ENCODE data around the gene MOB2.
"Not testable (repeated sequence)": the region's sequence is repeated elsewhere in the genome, so short reads cannot be mapped to it uniquely, and the experiment has no call there.

Gene MOB2

GRCh38 chr11:1517117-1518005 lies 30.8 kb upstream of the MOB2 start:
- DNase-seq (ENCODE audit: low read depth), result no peak

GRCh38 chr11:1516273-1517067 lies 29.9 kb upstream of the MOB2 start:
- DNase-seq (ENCODE audit: low read depth), result no peak

DNA sequence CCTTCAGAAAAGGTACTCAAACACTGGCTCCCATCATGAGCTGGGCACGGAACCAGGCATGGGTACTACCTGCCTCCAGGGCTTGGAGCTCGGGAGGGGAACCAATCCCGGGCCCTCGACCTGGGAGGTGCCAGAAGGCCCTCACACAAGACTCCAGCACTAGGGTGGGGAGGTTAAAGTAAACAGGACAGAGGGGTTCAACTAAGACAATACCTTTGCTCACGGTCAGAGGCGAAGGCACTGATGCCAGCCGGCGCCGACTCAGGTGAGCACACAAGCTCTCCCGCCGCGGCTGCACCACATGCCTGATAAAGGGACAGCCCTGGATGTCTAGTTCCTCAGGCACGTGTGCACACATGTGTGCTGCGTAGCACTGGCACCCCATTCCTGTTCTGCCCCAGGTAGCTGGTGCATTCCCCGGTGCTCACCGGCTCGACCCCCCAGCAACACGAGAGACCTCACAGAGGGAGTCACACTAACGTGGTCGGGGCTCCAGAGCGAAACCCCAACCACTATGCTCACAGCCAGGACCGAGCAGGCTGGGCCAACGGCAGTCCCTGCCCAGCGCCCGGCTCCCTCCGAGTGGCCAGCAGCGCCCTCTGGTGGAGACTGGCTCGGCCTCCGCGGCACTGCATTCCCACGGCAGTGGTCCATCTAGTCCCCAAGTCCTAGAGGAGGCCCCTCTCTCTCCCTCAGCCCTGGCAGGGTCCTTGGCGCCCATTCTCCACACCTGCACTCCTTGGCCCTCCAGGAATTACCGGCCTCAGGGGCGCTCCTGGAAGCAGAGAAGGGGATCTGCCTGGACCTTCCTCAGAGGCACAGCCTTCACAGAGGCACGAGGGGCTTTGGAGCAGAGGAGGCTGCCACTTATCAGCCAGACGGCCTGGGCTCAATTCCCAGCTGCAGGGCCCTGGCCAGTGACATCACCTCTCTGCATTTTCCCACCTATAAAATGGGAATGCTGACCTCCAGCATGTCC lies 28.8 kb upstream of the MOB2 start:
- DNase-seq (ENCODE audit: low read depth), result peak; percentile 57

GRCh38 chr11:1514336-1515061 lies 27.9 kb upstream of the MOB2 start:
- no peak for DNase-seq (ENCODE audit: low read depth)

DNA sequence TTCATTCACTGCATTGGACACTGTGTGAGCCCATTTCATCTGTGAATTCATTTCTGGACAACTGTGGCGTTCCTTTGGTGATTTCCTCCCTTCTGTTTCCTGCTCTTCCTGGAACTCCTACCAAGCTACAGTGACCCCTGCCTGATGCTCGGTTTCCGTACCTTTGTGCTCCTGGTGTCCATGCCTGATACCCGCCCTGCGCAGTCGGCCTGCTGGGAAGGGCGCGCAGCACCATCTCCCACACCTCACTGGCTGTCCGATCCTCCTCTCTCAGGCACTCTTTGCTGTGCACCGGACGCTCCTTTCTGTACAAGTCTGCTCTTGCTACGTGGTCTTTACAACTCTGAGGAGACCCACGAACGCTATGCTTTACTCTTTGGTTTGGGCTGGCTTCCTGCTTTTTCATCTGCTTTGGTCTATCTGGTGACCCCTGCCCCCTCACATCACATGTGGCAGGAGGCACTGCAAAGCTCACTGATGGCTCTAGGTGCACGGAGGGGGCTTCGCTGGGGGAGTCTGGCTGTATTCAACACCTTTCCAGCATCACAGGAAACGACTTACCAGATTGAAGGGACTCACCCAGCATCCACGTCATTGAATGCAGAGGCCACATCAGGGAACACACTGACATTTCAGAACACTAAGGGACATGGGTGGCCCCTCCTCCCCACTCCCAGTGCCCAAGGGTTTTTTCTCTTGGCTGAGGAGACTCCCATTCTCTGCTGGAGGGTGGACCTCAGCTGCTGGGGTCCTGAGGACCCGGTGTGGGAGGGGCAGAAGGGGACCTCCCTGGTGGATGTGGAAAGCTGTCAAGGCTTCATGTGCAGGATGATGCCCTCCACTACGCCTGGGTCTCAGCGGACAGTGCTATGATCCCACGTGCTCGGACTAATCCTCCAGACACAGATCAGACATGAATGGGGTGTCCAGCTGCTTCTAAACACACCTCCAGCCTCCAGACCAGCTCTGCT lies 27.0 kb upstream of the MOB2 start:
- no peak for DNase-seq (ENCODE audit: low read depth)

GRCh38 chr11:1512531-1513258 lies 26.1 kb upstream of the MOB2 start:
- DNase-seq (ENCODE audit: low read depth), result not testable (repeated sequence)

- DNase-seq (ENCODE audit: low read depth), result no peak
These were observed 25.4 kb upstream of the MOB2 start for GRCh38 chr11:1511937-1512496.

GRCh38 chr11:1510928-1511327 lies 24.3 kb upstream of the MOB2 start:
- no peak for DNase-seq (ENCODE audit: low read depth)

GRCh38 chr11:1510351-1510750 lies 23.8 kb upstream of the MOB2 start:
- not testable (repeated sequence) for DNase-seq (ENCODE audit: low read depth)

- no peak for DNase-seq (ENCODE audit: low read depth)
These were observed 23.2 kb upstream of the MOB2 start for GRCh38 chr11:1509626-1510255.

DNA sequence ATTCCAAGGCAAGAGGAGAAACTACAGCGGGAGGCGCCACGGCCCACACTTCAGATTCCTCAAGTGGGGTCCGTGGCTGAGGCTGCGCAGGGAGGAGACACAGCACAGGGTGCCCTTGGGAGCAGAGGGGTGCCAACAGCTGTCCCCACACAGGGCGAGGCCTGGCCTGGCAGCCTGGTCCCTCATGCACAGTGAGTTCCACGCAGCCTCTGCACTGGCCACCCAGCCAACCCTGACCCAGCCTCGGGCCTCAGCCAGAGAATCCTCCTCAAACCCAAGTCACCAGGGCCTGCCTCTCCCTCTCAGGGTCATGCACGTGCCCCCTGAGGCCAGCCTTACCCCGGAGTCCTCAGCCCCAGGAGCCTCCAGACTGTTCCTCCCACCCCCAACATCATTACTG lies 22.4 kb upstream of the MOB2 start:
- no peak for DNase-seq (ENCODE audit: low read depth)

GRCh38 chr11:1508491-1508891 lies 21.9 kb upstream of the MOB2 start:
- no peak for DNase-seq (ENCODE audit: low read depth)

DNA sequence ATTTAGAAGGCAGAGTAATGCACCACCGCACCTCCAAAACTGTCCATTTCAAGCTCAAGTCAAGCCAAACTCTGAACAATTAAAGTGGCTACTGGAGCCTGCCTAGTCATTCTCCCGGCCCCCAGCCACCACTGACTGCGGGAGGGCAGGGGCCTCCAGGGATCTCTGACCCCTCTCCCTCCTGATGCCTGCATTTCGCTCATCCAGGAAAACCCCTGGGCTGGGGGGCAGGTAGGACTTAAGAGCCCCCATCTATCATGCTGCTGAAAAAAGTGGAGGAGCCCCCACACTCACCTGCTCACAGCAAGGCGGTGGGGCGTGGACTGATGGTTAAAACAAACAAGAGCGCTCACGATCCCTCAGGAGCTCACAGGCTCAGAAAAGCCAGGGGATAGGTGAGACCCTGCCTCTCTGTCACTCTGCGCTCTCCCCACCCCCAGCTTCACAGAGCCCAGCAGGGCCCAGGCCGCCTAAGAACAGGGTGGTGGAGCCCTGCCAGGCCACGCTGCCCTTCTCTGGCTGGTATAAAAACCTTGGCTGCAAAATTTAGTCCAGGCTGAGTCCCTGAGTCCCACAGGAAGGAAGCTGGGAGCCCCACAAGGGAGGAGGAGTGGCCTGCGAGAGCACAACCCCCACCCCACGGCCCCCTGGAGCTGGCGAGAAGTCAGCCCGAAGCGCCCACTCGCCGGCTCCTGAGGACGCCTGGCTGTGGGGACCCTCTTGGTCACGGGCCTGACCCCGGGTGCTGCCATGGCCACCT lies 21.0 kb upstream of the MOB2 start:
- no peak for DNase-seq (ENCODE audit: low read depth)

- DNase-seq (ENCODE audit: low read depth), result no peak
These were observed 20.4 kb upstream of the MOB2 start for GRCh38 chr11:1506981-1507380.

DNA sequence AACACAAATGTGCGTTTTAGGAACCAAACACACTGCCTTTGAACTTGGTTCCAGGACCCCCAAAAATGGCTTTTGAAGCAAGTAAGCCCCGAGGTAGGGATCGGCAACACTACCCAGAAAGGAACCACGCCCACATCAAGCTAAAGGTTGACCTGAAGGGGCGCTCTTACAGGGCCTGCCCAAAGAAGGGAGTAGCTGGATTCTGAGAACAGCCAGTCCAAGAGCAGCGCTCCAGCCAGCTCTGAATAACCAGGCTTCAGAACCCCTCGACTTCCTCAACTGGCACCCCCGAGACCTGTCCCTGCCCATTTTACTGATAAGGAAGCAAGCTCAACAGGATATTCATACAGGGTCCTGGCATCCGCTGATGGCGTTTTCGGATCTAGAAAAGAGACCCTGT lies 18.9 kb upstream of the MOB2 start:
- DNase-seq (ENCODE audit: low read depth), result no peak

GRCh38 chr11:1504581-1505290 lies 18.2 kb upstream of the MOB2 start:
- no peak for DNase-seq (ENCODE audit: low read depth)

GRCh38 chr11:1504138-1504537 lies 17.6 kb upstream of the MOB2 start:
- DNase-seq (ENCODE audit: low read depth), result no peak

Measured in activated T-helper 1 cell treated with Interleukin-2 at 50 U/mL for 16 hours (primary cell).